Measurements from ENCODE around the gene SLC22A13.

SLC22A13 gene

DNA sequence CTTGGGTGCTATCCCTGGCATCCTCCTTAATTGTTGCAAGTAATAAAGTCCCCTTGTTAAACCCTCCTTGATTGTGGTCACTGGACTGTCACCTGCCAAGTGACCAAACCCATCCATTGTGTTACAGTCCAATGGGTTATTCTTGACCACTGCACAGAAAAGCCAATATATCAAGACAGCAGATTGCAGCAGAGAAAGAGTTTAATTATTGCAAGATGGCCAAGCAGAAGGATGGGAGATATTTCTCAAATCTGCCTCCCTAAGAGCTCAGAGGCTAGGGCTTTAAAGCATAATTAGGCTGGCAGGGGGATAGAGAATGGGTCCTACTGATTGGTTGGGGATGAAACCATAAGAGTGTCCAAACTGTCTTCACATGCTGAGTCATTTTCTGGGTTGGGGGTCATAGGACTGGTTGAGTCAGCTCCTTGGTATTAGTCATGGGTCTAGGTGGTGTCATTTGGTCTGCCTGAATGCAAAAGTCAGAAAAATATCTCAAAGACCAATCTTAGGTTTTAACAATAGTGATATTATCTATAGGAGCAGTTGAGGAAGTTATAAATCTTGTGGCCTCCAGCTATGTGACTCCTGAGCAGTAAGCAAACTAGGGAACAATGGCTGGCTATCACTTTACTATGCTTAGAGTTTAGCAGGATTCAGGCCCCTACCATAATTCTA is 61.9 kb downstream of the SLC22A13 start:
- H3K4me3 ChIP-seq (ENCODE audit: low read depth, low read length) = no peak overlapping the region
